Suprapubic skin (tissue), 3 donors: ENCODE results near the gene PFDN6.

Source experiments
- POLR2AphosphoS5 ChIP-seq, 3 donors: sonication (generic); formaldehyde crosslinking; IDR thresholded peaks; one replicate each; pipeline ENCODE4 v1.6.1; 2017; ENCODE audit warnings: antibody characterized with exemption in 3 of 3
- TF ChIP-seq, protein P1 (sequence below), 2 donors: fragments of 200-600 bp in 1 of 2; fragments of 450-650 bp in 1 of 2; sonication (generic) in 1 of 2; IDR thresholded peaks; one replicate each; pipeline ENCODE4 v1.5.1; 2016 to 2019; ENCODE audit warnings: antibody characterized with exemption in 2 of 2, mild to moderate bottlenecking in 1 of 2, moderate library complexity in 1 of 2

DNA sequence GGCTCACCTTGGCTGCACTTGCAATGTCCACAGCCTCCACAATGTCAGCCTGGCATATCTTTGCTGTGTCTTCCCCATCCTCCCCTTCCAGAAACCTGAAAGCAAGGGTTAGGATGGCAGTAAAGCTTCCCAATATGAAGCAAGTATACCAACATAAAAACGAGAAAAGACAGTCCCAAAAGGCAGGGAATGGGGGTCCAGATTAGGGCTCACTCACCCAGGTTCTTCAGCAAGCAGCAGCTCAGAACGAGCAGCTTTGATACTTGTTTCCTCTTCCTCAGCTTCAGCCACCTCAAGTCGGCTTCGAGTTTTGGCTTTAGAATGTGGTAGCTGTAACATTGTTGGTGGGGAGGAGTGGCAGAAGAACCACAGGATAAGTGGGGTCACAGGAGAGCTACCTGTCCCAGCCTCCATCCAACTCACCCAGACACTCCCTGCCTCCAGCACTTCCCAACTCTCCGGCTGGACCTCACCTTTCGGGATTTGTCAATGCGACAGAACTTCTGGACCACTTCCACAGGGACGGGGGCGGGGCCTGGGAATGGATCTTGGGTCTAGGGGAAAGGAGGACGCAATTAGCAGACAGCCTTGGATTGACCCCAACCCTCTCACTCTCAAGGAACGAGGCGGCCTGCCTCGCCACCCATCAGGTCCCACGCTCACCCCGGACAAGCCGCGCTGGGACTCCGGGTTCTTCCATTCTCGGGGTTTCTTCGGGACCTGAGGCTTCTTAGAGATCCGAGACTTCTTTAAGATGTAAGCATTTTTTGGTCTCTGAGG lies 1.1 kb upstream of the PFDN6 start:
- no peak for TF ChIP-seq POLR2AphosphoS5 (IDR thresholded peaks at IDR 0.05)
- TF ChIP-seq, protein P1, sequence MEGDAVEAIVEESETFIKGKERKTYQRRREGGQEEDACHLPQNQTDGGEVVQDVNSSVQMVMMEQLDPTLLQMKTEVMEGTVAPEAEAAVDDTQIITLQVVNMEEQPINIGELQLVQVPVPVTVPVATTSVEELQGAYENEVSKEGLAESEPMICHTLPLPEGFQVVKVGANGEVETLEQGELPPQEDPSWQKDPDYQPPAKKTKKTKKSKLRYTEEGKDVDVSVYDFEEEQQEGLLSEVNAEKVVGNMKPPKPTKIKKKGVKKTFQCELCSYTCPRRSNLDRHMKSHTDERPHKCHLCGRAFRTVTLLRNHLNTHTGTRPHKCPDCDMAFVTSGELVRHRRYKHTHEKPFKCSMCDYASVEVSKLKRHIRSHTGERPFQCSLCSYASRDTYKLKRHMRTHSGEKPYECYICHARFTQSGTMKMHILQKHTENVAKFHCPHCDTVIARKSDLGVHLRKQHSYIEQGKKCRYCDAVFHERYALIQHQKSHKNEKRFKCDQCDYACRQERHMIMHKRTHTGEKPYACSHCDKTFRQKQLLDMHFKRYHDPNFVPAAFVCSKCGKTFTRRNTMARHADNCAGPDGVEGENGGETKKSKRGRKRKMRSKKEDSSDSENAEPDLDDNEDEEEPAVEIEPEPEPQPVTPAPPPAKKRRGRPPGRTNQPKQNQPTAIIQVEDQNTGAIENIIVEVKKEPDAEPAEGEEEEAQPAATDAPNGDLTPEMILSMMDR (IDR thresholded peaks at IDR 0.05), result no peak
